CD14-positive monocyte (primary cell): ENCODE data around the gene RYR3. TPM values are rescaled to one million over a fixed set of nuclear protein-coding genes. Genes with fewer than 3 reads are reported as not detected.

Experiments used
- DNase-seq, 3 donors: peaks; one replicate each; pipeline ENCODE4 v3.0.0-alpha.2; 2011 to 2022
- H2AFZ ChIP-seq: 2 replicates; pipeline ENCODE4 v1.6.0; 2012; ENCODE audit warnings: mild to moderate bottlenecking, low read depth, low read length, inconsistent platforms; ENCODE audit not compliant: insufficient read depth, poor library complexity, severe bottlenecking
- H3K27ac ChIP-seq, 2 donors: 1 replicate in 1 of 2; 2 replicates in 1 of 2; pipeline ENCODE4 v1.5.1; 2012 to 2013; ENCODE audit warnings: low read length in 2 of 2, control low read depth in 1 of 2, inconsistent platforms in 1 of 2, low read depth in 1 of 2, mild to moderate bottlenecking in 1 of 2
- H3K27me3 ChIP-seq, 2 donors: one replicate each; pipeline versions ENCODE4 v1.6.0 to v1.6.1; 2011 to 2013; ENCODE audit warnings: low read length in 2 of 2; ENCODE audit not compliant: control insufficient read depth in 2 of 2, insufficient read depth in 2 of 2
- H3K36me3 ChIP-seq, 2 donors: replicated peaks in 1 of 2; 1 replicate in 1 of 2; 2 replicates in 1 of 2; pipeline versions ENCODE4 v1.5.1 to v1.6.1; 2012 to 2013; ENCODE audit warnings: low read length in 2 of 2, control low read depth in 1 of 2, inconsistent platforms in 1 of 2, mild to moderate bottlenecking in 1 of 2; ENCODE audit not compliant: insufficient read depth in 2 of 2, control insufficient read depth in 1 of 2
- H3K4me1 ChIP-seq, 2 donors: 1 replicate in 1 of 2; 2 replicates in 1 of 2; pipeline versions ENCODE4 v1.5.1 to v1.6.1; 2012 to 2013; ENCODE audit warnings: low read length in 2 of 2, control low read depth in 1 of 2, inconsistent platforms in 1 of 2, mild to moderate bottlenecking in 1 of 2, moderate library complexity in 1 of 2; ENCODE audit not compliant: insufficient read depth in 2 of 2, control insufficient read depth in 1 of 2
- H3K4me2 ChIP-seq: replicated peaks from 2 replicates; pipeline ENCODE3; 2012; ENCODE audit warnings: low read length, moderate library complexity, mild to moderate bottlenecking; ENCODE audit not compliant: poor library complexity, severe bottlenecking; ENCODE audit errors: extremely low read depth
- H3K4me3 ChIP-seq, 3 experiments: fragments of 200-600 bp in 1 of 3; sonication (generic) in 1 of 3; replicated peaks in 1 of 3; 1 replicate in 2 of 3; 2 replicates in 1 of 3; pipeline ENCODE4 v1.5.1; 2011 to 2013; ENCODE audit warnings: low read length in 3 of 3, mild to moderate bottlenecking in 3 of 3, control low read depth in 2 of 3, low read depth in 2 of 3, inconsistent platforms in 1 of 3, moderate library complexity in 1 of 3
- H3K79me2 ChIP-seq: 2 replicates; pipeline ENCODE4 v1.6.0; 2012; ENCODE audit warnings: mild to moderate bottlenecking, control low read depth, inconsistent platforms, low read length, moderate library complexity; ENCODE audit not compliant: insufficient read depth
- H3K9ac ChIP-seq: 2 replicates; pipeline ENCODE4 v1.6.0; 2017; ENCODE audit warnings: low read length, mild to moderate bottlenecking; ENCODE audit not compliant: insufficient read depth, poor library complexity, severe bottlenecking
- H3K9me3 ChIP-seq, 2 donors: replicated peaks in 1 of 2; 1 replicate in 1 of 2; 2 replicates in 1 of 2; pipeline versions ENCODE4 v1.5.1 to v1.6.1; 2012 to 2013; ENCODE audit warnings: low read length in 2 of 2, control low read depth in 1 of 2; ENCODE audit not compliant: control insufficient read depth in 1 of 2, insufficient read depth in 1 of 2
- H4K20me1 ChIP-seq: 2 replicates; pipeline ENCODE4 v1.6.0; 2012; ENCODE audit warnings: mild to moderate bottlenecking, low read length, control low read depth, moderate library complexity; ENCODE audit not compliant: insufficient read depth
- H3K27ac Mint-ChIP-seq, 7 donors: one replicate each; pipeline ENCODE4 v1.8.0; 2020; ENCODE audit warnings: mild to moderate bottlenecking in 7 of 7, mixed read lengths in 7 of 7, moderate library complexity in 6 of 7, inconsistent platforms in 2 of 7
- H3K27me3 Mint-ChIP-seq, 3 donors: one replicate each; pipeline ENCODE4 v1.8.0; 2021 to 2022; ENCODE audit warnings: low read depth in 3 of 3, mild to moderate bottlenecking in 3 of 3, mixed read lengths in 3 of 3, moderate library complexity in 3 of 3, inconsistent platforms in 1 of 3
- H3K36me3 Mint-ChIP-seq, 2 donors: one replicate each; pipeline ENCODE4 v1.8.0; 2020; ENCODE audit warnings: mixed read lengths in 2 of 2, inconsistent platforms in 1 of 2, mild to moderate bottlenecking in 1 of 2
- H3K4me1 Mint-ChIP-seq: one replicate; pipeline ENCODE4 v1.8.0; 2020; ENCODE audit warnings: mild to moderate bottlenecking, mixed read lengths
- H3K4me3 Mint-ChIP-seq, 2 donors: one replicate each; pipeline ENCODE4 v1.8.0; 2020; ENCODE audit warnings: mild to moderate bottlenecking in 2 of 2, mixed read lengths in 2 of 2, moderate library complexity in 1 of 2
- H3K9me3 Mint-ChIP-seq, 7 donors: one replicate each; pipeline ENCODE4 v1.8.0; 2020 to 2022; ENCODE audit warnings: mixed read lengths in 7 of 7, mild to moderate bottlenecking in 6 of 7, moderate library complexity in 6 of 7, inconsistent platforms in 2 of 7
- WGBS: methylation state at CpG from one replicate; pipeline ENCODE4 v1.1.5; 2013; ENCODE audit warnings: missing lambda C conversion rate; ENCODE audit not compliant: insufficient coverage; 5-methylcytosine and 5-hydroxymethylcytosine counted together
- intact Hi-C, 2 donors: fragments of 100-400 bp; cut with micrococcal nuclease; formaldehyde crosslinking; loops; one replicate each; pipeline versions ENCODE4 v1.15.0 to v1.15.1; 2023
- polyA plus RNA-seq, 3 donors: library from polyadenylated mRNA; depleted of rRNA in 1 of 3; unstranded in 2 of 3; stranded (reverse) in 1 of 3; fragments of 300-500 nt in 2 of 3; fragments of >200 nt in 1 of 3; fragmentation: Illumina TruSeq in 2 of 3; gene quantifications; 1 replicate in 2 of 3; 2 replicates in 1 of 3; pipeline ENCODE4 v1.2.3, GENCODE V29; 2012 to 2021
- TF ChIP-seq, protein P1 (sequence below): fragments of 200-600 bp; IDR thresholded peaks from one replicate; pipeline ENCODE4 v1.8.0; 2022; ENCODE audit warnings: antibody characterized with exemption, mild to moderate bottlenecking

The RYR3 gene
- polyA plus RNA-seq, 3 donors: not detected

DNA sequence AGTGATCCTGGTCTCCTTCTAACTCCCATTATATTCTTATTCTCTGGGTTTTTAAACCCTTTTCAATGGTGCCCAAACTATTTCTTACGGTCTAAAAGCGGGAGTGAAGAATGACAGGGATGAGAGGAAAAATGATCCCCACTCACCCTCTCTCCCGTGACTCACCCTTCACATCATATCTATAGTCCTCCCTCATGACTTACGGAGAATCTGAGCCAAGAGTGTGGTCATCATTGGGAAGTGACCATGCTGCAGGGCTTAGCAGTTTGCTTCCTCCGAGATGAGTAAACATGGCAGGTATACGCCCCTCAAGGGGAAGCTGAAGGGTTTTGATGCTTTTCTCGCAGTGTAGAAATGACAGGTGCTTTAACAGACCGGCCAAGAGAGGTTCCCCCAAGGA lies 274.0 kb downstream of the RYR3 start:
- no peak overlapping the region for H3K4me2 ChIP-seq
- no peak overlapping the region for H3K4me3 ChIP-seq
- H3K27ac Mint-ChIP-seq: no peak overlapping the region
- TF ChIP-seq, protein P1, sequence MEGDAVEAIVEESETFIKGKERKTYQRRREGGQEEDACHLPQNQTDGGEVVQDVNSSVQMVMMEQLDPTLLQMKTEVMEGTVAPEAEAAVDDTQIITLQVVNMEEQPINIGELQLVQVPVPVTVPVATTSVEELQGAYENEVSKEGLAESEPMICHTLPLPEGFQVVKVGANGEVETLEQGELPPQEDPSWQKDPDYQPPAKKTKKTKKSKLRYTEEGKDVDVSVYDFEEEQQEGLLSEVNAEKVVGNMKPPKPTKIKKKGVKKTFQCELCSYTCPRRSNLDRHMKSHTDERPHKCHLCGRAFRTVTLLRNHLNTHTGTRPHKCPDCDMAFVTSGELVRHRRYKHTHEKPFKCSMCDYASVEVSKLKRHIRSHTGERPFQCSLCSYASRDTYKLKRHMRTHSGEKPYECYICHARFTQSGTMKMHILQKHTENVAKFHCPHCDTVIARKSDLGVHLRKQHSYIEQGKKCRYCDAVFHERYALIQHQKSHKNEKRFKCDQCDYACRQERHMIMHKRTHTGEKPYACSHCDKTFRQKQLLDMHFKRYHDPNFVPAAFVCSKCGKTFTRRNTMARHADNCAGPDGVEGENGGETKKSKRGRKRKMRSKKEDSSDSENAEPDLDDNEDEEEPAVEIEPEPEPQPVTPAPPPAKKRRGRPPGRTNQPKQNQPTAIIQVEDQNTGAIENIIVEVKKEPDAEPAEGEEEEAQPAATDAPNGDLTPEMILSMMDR: no peak
- H3K27me3 Mint-ChIP-seq: peaks cover 0 to 5% (median 0%) of the 10 kb centered on the region in 3 donors
- no peak overlapping the region for H3K9ac ChIP-seq
- DNase-seq: no peak
- H3K36me3 ChIP-seq: no peaks in the 10 kb centered on the region
- no peaks in the 10 kb centered on the region for H3K36me3 Mint-ChIP-seq
- H3K4me1 Mint-ChIP-seq: no peaks in the 10 kb centered on the region
- no peak overlapping the region for H3K27ac ChIP-seq
- no peak overlapping the region for H2AFZ ChIP-seq
- H4K20me1 ChIP-seq: no peaks in the 10 kb centered on the region
- 88% methylated on average over 3 of the region's 8 CpGs for WGBS
- no peaks in the 10 kb centered on the region for H3K79me2 ChIP-seq
- intact Hi-C loops: no loop called here
- H3K4me3 Mint-ChIP-seq: no peak overlapping the region
- H3K4me1 ChIP-seq: no peaks in the 10 kb centered on the region
- H3K9me3 Mint-ChIP-seq: peaks cover 0 to 3% (median 0%) of the 10 kb centered on the region in 7 donors
- H3K27me3 ChIP-seq: no peaks in the 10 kb centered on the region
- H3K9me3 ChIP-seq: no peaks in the 10 kb centered on the region

DNA sequence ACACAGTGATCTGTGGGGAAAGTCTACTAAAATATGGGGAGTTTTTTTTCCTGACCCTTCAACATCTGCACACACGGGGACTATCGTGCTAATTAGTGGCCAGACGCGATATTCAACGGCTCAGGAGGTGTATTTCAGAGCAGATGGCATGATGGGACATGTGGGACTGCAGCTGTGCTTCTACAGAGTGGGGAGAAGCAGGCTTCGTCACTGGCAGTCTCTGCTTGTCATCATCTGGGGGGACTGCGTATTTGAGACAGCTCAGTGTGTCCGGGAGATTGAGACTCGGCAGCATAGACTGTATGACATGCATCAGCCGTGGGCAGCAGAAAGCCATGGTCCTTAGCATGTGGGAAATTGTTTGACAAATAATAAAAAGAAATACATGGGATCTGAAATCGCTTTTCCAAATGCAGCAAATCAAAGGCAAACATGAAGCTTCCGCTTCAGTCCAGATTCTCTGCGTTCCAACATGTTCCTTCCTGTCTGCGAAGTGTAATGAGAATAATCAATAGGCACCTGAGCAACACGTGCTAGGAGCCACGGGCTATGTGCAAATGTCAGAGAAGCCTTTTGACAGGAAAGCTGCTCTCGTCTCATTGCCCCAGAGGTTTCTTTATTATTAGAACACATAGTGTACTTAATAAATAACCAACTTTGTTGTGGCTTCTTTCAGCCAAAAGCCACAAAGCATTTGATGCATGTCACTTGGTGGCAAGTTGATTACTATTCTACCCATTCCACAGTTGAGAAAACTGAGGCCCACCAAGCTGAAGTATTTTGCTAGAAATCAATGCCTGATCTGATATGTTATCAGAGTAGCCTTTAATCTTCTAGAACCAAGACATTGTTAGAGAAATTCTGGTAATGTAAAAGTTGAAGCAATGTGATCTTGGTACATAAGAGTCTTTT lies 276.3 kb downstream of the RYR3 start:
- Histone ChIP-seq H3K36me3 (no peaks in the 10 kb centered on the region), H3K4me2 (no peak overlapping the region), H3K27ac (no peak overlapping the region), H3K79me2 (no peaks in the 10 kb centered on the region), H3K27me3 (no peaks in the 10 kb centered on the region), H3K4me3 (no peak overlapping the region), H4K20me1 (no peaks in the 10 kb centered on the region), H3K4me1 (no peaks in the 10 kb centered on the region), H3K9ac (no peak overlapping the region), H2AFZ (no peak overlapping the region), H3K9me3 (no peaks in the 10 kb centered on the region)
- 93% methylated on average over 9 of the region's 17 CpGs for WGBS
- no peaks in the 10 kb centered on the region for H3K36me3 Mint-ChIP-seq
- H3K4me1 Mint-ChIP-seq: no peaks in the 10 kb centered on the region
- DNase-seq: no peak
- no peak overlapping the region for H3K4me3 Mint-ChIP-seq
- TF ChIP-seq, protein P1: no peak
- H3K27ac Mint-ChIP-seq: no peak overlapping the region
- peaks cover 0 to 5% (median 2%) of the 10 kb centered on the region in 3 donors for H3K27me3 Mint-ChIP-seq
- intact Hi-C loops: no loop called here
- peaks cover 0 to 6% (median 0%) of the 10 kb centered on the region in 7 donors for H3K9me3 Mint-ChIP-seq
